ENCODE results near the gene DNAH2.

DNA sequence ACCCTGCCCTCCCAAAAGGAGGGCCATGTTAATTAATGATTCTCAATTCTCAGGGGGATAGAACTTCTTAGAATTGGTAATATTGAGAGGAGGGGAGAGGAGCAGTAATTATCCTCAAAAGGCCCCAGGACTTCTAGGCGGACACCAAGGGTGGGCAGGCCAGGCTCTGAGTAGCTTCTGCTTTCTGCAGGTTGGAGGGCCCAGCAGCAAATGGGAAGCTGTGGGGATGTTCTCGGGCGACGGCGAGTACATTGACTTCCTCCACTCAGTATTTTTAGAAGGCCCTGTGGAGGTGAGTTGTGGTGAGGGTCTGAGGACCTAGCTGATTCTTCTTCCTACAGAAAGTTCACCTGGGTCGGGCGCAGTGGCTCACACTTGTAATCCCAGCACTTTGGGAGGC, 57.5 kb downstream of the DNAH2 start:
- TF ChIP-seq, protein P1, sequence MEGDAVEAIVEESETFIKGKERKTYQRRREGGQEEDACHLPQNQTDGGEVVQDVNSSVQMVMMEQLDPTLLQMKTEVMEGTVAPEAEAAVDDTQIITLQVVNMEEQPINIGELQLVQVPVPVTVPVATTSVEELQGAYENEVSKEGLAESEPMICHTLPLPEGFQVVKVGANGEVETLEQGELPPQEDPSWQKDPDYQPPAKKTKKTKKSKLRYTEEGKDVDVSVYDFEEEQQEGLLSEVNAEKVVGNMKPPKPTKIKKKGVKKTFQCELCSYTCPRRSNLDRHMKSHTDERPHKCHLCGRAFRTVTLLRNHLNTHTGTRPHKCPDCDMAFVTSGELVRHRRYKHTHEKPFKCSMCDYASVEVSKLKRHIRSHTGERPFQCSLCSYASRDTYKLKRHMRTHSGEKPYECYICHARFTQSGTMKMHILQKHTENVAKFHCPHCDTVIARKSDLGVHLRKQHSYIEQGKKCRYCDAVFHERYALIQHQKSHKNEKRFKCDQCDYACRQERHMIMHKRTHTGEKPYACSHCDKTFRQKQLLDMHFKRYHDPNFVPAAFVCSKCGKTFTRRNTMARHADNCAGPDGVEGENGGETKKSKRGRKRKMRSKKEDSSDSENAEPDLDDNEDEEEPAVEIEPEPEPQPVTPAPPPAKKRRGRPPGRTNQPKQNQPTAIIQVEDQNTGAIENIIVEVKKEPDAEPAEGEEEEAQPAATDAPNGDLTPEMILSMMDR (IDR thresholded peaks at IDR 0.05; ENCODE audit: low read depth, low read length): no peak
- no peak for TF ChIP-seq EZH2phosphoT487 (IDR thresholded peaks at IDR 0.05; ENCODE audit: low read depth)

All from OCI-LY3 (cell line).